AG09309 (cell line): ENCODE measurements around the gene METTL26.

Source experiments
- DNase-seq: peaks from one replicate; pipeline ENCODE4 v3.0.0-alpha.2; 2010; ENCODE audit warnings: low read depth
- H3K4me3 ChIP-seq: 2 replicates; pipeline ENCODE4 v1.5.1; 2011; ENCODE audit warnings: mild to moderate bottlenecking, low read depth, low read length, moderate library complexity; ENCODE audit not compliant: control insufficient read depth
- TF ChIP-seq, protein P1 (sequence below): IDR thresholded peaks from 2 replicates; pipeline ENCODE4 v1.5.1; 2011; ENCODE audit warnings: mild to moderate bottlenecking, low read depth, low read length, inconsistent platforms; ENCODE audit not compliant: insufficient read depth, control insufficient read depth; ENCODE audit errors: missing control alignments

METTL26 gene

GRCh38 chr16:586645-587590 lies 49.2 kb downstream of the METTL26 start:
- H3K4me3 ChIP-seq: no peak overlapping the region
- no peak for DNase-seq
- TF ChIP-seq, protein P1, sequence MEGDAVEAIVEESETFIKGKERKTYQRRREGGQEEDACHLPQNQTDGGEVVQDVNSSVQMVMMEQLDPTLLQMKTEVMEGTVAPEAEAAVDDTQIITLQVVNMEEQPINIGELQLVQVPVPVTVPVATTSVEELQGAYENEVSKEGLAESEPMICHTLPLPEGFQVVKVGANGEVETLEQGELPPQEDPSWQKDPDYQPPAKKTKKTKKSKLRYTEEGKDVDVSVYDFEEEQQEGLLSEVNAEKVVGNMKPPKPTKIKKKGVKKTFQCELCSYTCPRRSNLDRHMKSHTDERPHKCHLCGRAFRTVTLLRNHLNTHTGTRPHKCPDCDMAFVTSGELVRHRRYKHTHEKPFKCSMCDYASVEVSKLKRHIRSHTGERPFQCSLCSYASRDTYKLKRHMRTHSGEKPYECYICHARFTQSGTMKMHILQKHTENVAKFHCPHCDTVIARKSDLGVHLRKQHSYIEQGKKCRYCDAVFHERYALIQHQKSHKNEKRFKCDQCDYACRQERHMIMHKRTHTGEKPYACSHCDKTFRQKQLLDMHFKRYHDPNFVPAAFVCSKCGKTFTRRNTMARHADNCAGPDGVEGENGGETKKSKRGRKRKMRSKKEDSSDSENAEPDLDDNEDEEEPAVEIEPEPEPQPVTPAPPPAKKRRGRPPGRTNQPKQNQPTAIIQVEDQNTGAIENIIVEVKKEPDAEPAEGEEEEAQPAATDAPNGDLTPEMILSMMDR: no peak

- no peak overlapping the region for H3K4me3 ChIP-seq
- TF ChIP-seq, protein P1: no peak
- no peak for DNase-seq
Measured at GRCh38 chr16:586047-586644, 50.0 kb downstream of the METTL26 start.

DNA sequence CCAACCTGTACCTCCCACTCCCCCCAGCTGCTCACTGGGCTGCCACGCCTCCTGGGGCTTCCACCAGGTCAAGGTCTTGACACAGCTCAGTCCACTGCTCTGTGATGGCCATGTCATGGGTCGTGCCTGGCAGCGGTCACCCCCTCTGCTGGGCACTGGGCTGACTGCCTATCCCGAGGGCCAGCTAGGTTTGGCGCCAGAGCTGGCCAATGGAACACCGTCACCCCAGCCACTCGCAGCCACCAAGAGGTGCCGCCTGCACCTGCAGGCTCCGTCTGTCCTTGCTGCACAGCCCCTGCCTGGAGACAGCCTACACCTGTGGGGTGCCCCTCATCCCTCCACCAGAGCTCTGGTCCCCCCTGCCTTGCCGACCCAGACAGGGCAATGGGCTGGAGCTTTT lies 50.8 kb downstream of the METTL26 start:
- no peak for DNase-seq
- TF ChIP-seq, protein P1: no peak
- no peak overlapping the region for H3K4me3 ChIP-seq
